ENCODE data around the gene GPC2.
A peak's percentile ranks its signal among the peaks of the same experiment; 100 is the strongest.
"Not testable (repeated sequence)": the region's sequence is repeated elsewhere in the genome, so short reads cannot be mapped to it uniquely, and the experiment has no call there.

GPC2 gene

GRCh38 chr7:100147278-100147677, 29.9 kb downstream of the GPC2 start:
- no peak for DNase-seq

GRCh38 chr7:100146350-100146749, 30.8 kb downstream of the GPC2 start:
- DNase-seq: not testable (repeated sequence)

- no peak for DNase-seq
Measured at GRCh38 chr7:100142461-100142860, 34.7 kb downstream of the GPC2 start.

- no peak for DNase-seq
Measured at GRCh38 chr7:100141555-100141949, 35.6 kb downstream of the GPC2 start.

- DNase-seq: peak; percentile 58
Measured at GRCh38 chr7:100137851-100138760, 39.1 kb downstream of the GPC2 start.

DNA sequence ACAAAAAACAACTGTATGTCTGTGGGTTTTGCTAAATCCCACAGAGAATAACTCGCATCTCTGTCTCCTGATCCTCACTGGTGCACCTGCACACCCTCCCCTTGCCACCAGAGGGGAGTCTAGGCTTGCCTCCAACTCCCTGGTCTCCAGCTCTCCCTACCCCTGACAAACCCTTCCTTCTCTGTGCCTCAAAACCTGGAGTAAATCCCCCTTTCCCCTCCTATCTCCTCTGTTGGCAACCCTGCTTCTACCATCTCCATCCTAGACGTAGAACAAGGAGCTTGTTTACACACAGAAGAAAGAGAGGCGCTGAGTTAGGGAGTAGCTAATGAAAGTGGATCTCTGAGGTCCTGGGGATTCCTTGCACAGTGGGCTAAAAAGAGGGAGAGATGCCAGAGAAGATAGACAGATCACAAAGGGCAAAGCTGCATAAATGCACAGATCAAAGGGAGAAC, 44.5 kb downstream of the GPC2 start:
- DNase-seq: peak; percentile 49

GRCh38 chr7:100132126-100132525, 45.1 kb downstream of the GPC2 start:
- peak; percentile 65 for DNase-seq

DNA sequence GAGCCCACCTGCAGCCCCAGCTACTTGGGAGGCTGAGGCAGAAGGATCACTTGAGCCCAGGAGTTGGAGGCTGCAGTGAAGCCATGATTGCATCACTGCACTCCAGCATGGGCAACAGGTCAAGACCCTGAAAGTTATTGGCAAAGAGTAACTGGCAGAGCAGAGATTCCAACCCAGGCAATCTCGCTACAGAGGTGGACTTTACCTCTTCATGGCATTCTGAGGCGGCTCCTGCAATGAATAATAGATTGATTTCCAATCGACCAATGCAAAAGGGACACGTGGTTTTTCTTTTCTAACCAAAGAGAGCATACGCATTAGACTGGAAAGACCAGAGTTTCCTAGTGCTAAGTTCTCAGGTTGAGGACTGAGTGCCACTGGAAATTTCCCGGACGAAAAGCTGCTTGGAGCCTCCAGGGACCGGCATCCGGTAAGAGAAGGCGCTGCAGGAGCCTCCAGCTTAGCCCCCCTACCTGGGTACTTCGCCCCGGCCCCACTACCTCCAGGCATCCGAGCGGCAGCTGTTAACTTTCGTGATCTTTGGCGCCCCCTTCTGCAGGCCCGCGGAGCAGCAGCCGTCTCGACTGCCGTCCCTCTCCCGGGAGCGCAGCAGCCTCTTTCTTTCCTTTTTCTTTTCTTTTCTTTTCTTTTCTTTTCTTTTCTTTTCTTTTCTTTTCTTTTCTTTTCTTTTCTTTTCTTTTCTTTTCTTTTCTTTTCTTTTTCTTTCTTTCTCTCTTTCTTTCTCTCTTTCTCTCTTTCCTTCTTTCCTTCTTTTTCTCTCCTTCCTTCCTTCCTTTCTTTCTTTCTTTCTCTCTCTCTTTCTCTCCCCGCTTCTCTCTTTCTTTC, 46.4 kb downstream of the GPC2 start:
- DNase-seq: peak; percentile 68

DNA sequence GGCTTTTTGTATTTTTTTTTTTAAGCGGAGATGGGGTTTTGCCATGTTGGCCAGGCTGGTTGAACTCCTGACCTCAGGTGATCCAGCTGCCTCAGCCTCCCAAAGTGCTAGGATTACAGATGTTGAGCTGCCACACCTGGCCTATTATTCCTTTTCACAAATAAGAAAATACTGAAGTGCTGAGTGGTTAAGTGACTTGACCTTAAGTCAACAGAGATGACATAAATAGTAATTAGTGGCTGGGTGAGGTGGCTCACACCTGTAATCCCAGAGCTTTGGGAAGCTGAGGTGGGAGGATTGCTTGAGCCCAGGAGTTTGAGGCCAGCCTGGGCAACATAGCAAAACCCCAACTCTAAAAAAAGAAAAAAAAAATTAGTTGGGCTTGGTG, 47.0 kb downstream of the GPC2 start:
- peak; percentile 80 for DNase-seq

DNA sequence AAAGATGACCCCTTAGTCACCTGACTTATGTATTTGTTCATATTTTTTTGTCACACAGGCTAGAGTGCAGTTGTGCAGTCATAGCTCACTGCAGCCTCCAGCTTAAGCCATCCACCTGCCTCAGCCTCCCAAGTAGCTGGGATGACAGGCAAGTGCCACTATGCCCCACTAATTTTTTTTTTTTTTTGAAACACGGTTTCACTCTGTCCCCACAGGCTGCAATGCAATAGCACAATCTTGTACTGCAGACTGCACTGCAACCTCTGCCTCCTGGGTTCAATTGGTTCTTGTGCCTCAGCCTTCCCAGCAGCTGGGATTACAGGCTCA, 48.6 kb downstream of the GPC2 start:
- no peak for DNase-seq

- DNase-seq: peak; percentile 30
Measured at GRCh38 chr7:100127866-100128636, 49.1 kb downstream of the GPC2 start.

DNA sequence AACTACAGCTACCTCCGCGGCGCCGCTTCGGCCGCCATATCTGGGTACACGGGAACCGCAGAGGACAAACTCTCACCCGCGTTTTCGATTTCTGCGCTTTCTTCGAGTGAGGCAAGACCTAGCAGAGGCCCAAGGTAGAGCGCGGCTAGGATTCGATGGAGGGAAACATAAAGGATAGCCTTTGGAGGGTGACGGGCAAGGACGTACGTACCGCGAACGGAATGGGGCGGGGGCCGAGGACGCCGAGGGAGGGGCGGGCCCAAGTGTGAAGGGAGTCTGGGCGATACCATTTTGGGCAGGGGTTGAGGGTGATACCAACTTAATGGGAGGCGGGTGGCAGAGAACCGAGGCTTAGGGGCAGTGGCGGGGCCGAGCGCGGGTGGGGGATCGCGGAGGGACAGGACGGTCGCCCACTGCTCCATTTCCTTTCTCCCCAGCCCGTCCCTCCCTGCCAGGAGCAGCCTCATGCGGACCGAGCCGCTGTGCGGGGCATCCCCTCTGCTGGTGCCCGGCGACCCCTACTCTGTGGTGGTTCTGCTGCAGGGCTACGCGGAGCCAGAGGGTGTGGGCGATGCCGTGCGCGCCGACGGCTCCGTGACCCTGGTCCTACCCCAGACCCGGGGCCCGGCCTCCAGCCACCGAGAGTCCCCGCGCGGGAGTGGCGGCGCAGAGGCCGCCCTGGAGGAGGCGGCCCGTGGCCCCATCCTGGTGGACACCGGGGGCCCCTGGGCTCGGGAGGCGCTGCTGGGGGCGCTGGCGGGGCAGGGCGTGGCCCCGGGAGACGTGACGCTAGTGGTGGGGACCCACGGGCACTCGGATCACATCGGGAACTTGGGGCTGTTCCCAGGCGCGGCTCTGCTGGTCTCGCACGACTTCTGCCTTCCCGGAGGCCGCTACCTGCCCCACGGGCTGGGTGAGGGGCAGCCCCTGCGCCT, 50.0 kb downstream of the GPC2 start, which contains the start of gene MBLAC1:
Gene MBLAC1 (plus strand): TSS at position 37 of the 935 bp plus-strand sequence. CDS start 429 bp downstream, at position 466.
- DNase-seq: peak; percentile 92

DNA sequence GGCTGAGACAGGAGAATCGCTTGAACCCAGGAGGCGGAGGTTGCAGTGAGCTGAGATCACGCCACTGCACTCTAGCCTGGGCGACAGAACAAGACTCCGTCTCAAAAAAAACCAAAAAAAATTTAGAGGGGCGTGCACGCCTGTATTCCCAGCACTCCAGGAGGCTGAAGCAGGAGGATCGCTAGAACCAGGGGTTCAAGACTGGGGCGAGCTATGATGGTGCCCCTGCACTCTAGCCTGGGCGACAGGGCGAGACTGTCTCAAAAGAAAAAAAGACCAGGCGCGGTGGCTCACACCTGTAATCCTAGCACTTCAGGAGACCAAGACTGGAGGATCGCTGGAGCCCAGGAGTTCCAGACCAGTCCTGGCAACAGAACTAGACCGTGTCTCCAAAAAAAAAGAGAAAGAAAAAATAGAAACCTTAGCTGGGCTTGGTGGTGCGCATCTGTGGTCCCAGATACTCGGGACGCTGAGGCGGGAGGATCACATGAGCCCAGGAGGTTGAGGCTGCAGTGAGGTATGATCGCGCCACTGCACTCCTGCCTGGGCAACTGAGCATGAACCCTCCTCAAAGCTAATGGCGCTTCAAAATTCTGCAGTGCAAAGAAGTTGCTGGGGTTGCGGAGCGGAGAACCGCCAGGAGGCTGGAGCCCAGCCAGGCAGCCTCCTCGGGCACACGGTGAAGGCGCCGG, 50.8 kb downstream of the GPC2 start:
- DNase-seq: no peak

DNA sequence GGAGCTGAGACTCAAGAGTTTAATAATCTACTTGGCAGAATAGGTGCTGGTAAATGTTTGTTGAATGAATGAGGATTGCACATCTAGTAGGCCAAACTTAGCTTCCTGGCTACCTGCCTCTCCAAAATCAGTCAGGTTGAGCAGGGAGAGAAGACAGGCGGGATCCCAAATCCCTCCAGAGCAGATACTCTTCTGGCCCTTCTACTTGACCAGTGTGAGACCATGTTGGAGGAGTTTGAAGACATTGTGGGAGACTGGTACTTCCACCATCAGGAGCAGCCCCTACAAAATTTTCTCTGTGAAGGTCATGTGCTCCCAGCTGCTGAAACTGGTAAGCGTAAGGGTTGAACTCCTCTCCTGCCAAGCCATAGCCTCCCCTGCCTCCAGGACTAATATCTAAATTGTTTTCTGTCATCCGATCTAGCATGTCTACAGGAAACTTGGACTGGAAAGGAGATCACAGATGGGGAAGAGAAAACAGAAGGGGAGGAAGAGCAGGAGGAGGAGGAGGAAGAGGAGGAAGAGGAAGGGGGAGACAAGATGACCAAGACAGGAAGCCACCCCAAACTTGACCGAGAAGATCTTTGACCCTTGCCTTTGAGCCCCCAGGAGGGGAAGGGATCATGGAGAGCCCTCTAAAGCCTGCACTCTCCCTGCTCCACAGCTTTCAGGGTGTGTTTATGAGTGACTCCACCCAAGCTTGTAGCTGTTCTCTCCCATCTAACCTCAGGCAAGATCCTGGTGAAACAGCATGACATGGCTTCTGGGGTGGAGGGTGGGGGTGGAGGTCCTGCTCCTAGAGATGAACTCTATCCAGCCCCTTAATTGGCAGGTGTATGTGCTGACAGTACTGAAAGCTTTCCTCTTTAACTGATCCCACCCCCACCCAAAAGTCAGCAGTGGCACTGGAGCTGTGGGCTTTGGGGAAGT, 52.6 kb downstream of the GPC2 start:
- no peak for DNase-seq

GRCh38 chr7:100122568-100122967, 54.6 kb downstream of the GPC2 start:
- no peak for DNase-seq

- peak; percentile 98 for DNase-seq
Measured at GRCh38 chr7:100122067-100122466, 55.1 kb downstream of the GPC2 start.

- no peak for DNase-seq
Measured at GRCh38 chr7:100120733-100121036, 56.5 kb downstream of the GPC2 start.

- peak; percentile 23 for DNase-seq
Measured at GRCh38 chr7:100119970-100120732, 57.0 kb downstream of the GPC2 start.

All from NCI-H2029 (cell line).